Naive thymus-derived CD4-positive, alpha-beta T cell (primary cell): ENCODE data around the gene NPHS2. TPM values are rescaled to one million over a fixed set of nuclear protein-coding genes. Genes with fewer than 3 reads are reported as not detected.

Experiments
- ATAC-seq: fragments of 150-1000 bp; cut with Tn5 transposase; 2 replicates; pipeline ENCODE4 v1.10.0; 2021; ENCODE audit warnings: mild to moderate bottlenecking, moderate library complexity
- CTCF ChIA-PET: fragments of 350-600 bp; sonication (Branson Sonifier 250); formaldehyde crosslinking; loops from one replicate; lab custom pipeline; 2021; ENCODE audit warnings: antibody characterized with exemption; lab: Charles Lee
- POLR2A ChIA-PET: fragments of 350-600 bp; sonication (Branson Sonifier 250); formaldehyde crosslinking; loops from one replicate; lab custom pipeline; 2021; ENCODE audit warnings: antibody characterized with exemption, inconsistent platforms; lab: Charles Lee
- DNase-seq, 9 donors: peaks; one replicate each; pipeline versions ENCODE4 v3.0.0 to v3.0.0-alpha.2; 2020 to 2022; ENCODE audit warnings: mixed read lengths in 1 of 9
- H3K27ac ChIP-seq: one replicate; pipeline ENCODE4 v1.7.0; 2013; ENCODE audit warnings: mild to moderate bottlenecking, low read depth, low read length, moderate library complexity
- H3K27me3 ChIP-seq, 2 donors: one replicate each; pipeline ENCODE4 v1.7.0; 2013; ENCODE audit warnings: low read length in 2 of 2, mild to moderate bottlenecking in 2 of 2, moderate library complexity in 2 of 2; ENCODE audit not compliant: control insufficient read depth in 2 of 2, insufficient read depth in 2 of 2
- H3K36me3 ChIP-seq, 3 experiments: 1 replicate in 2 of 3; 2 replicates in 1 of 3; pipeline ENCODE4 v1.7.0; 2013; ENCODE audit warnings: low read length in 3 of 3, mild to moderate bottlenecking in 3 of 3, moderate library complexity in 1 of 3; ENCODE audit not compliant: insufficient read depth in 3 of 3, control insufficient read depth in 2 of 3
- H3K4me1 ChIP-seq, 2 donors: one replicate each; pipeline ENCODE4 v1.7.0; 2013; ENCODE audit warnings: low read length in 2 of 2, mild to moderate bottlenecking in 2 of 2, moderate library complexity in 1 of 2; ENCODE audit not compliant: control insufficient read depth in 2 of 2, insufficient read depth in 2 of 2
- H3K4me3 ChIP-seq: 2 replicates; pipeline ENCODE4 v1.7.0; 2013; ENCODE audit warnings: mild to moderate bottlenecking, low read length
- H3K9me3 ChIP-seq, 3 experiments: 1 replicate in 2 of 3; 2 replicates in 1 of 3; pipeline ENCODE4 v1.7.0; 2013; ENCODE audit warnings: low read length in 3 of 3; ENCODE audit not compliant: control insufficient read depth in 2 of 3
- H3K27ac Mint-ChIP-seq, 9 donors: one replicate each; pipeline ENCODE4 v1.8.0; 2020 to 2022; ENCODE audit warnings: mixed read lengths in 9 of 9, mild to moderate bottlenecking in 8 of 9, moderate library complexity in 5 of 9, inconsistent platforms in 2 of 9
- H3K27me3 Mint-ChIP-seq, 5 donors: one replicate each; pipeline ENCODE4 v1.8.0; 2021 to 2022; ENCODE audit warnings: mixed read lengths in 5 of 5, mild to moderate bottlenecking in 1 of 5
- H3K36me3 Mint-ChIP-seq, 5 donors: one replicate each; pipeline ENCODE4 v1.8.0; 2020 to 2022; ENCODE audit warnings: mixed read lengths in 5 of 5, mild to moderate bottlenecking in 3 of 5, inconsistent platforms in 1 of 5
- H3K4me1 Mint-ChIP-seq, 7 donors: one replicate each; pipeline ENCODE4 v1.8.0; 2020 to 2022; ENCODE audit warnings: mixed read lengths in 7 of 7, mild to moderate bottlenecking in 3 of 7, inconsistent platforms in 1 of 7
- H3K4me3 Mint-ChIP-seq, 10 donors: one replicate each; pipeline ENCODE4 v1.8.0; 2020 to 2022; ENCODE audit warnings: mild to moderate bottlenecking in 10 of 10, mixed read lengths in 10 of 10, moderate library complexity in 6 of 10, inconsistent platforms in 2 of 10
- H3K9me3 Mint-ChIP-seq, 11 donors: one replicate each; pipeline ENCODE4 v1.8.0; 2020 to 2022; ENCODE audit warnings: mixed read lengths in 11 of 11, mild to moderate bottlenecking in 4 of 11, inconsistent platforms in 1 of 11, moderate library complexity in 1 of 11
- intact Hi-C, 2 donors: fragments of 100-400 bp; cut with micrococcal nuclease; formaldehyde crosslinking; loops; one replicate each; pipeline ENCODE4 v1.15.1; 2023
- polyA plus RNA-seq, 2 donors: library from polyadenylated mRNA; unstranded; fragments of 300-500 nt; fragmentation: Illumina TruSeq; gene quantifications; one replicate each; pipeline ENCODE4 v1.2.3, GENCODE V29; 2021
- total RNA-seq, 6 experiments: library from RNA in 5 of 6; stranded (reverse) in 5 of 6; gene quantifications; 1 replicate in 5 of 6; 2 replicates in 1 of 6; pipeline ENCODE4 v1.2.3 and lab custom pipeline; 2021 to 2026

NPHS2 gene
- total and polyA plus RNA-seq, 7 experiments from 2014 or later, result not detected

- no peak overlapping the region for H3K27ac Mint-ChIP-seq
- CTCF ChIA-PET, result no interaction called here
- H3K4me3 ChIP-seq, result no peak overlapping the region
- no peaks in the 10 kb centered on the region for H3K27me3 ChIP-seq
- H3K36me3 ChIP-seq, result no peaks in the 10 kb centered on the region
- no peak for ATAC-seq
- no peaks in the 10 kb centered on the region for H3K4me1 ChIP-seq
- peaks cover 46 to 70% (median 60%) of the 10 kb centered on the region in 5 donors for H3K27me3 Mint-ChIP-seq
- H3K9me3 ChIP-seq, result no peaks in the 10 kb centered on the region
- intact Hi-C loops, result no loop called here
- H3K27ac ChIP-seq, result no peak overlapping the region
- peaks cover 0 to 9% (median 0%) of the 10 kb centered on the region in 11 donors for H3K9me3 Mint-ChIP-seq
- POLR2A ChIA-PET, result no interaction called here
- no peak overlapping the region for H3K4me3 Mint-ChIP-seq
- peaks cover 0 to 4% (median 0%) of the 10 kb centered on the region in 7 donors for H3K4me1 Mint-ChIP-seq
- peaks cover 0 to 5% (median 0%) of the 10 kb centered on the region in 5 donors for H3K36me3 Mint-ChIP-seq
- DNase-seq, result no peak
These were observed 15.5 kb upstream of the NPHS2 start for GRCh38 chr1:179591253-179591591.

- Histone ChIP-seq H3K36me3 (no peaks in the 10 kb centered on the region), H3K27me3 (no peaks in the 10 kb centered on the region), H3K9me3 (no peaks in the 10 kb centered on the region), H3K27ac (no peak overlapping the region), H3K4me3 (no peak overlapping the region), H3K4me1 (no peaks in the 10 kb centered on the region)
- Mint-ChIP-seq H3K27me3 (peaks cover 50 to 74% (median 65%) of the 10 kb centered on the region in 5 donors), H3K4me1 (peaks cover 0 to 4% (median 0%) of the 10 kb centered on the region in 7 donors), H3K36me3 (peaks cover 0 to 5% (median 0%) of the 10 kb centered on the region in 5 donors), H3K9me3 (peaks cover 0 to 9% (median 0%) of the 10 kb centered on the region in 11 donors), H3K27ac (no peak overlapping the region), H3K4me3 (no peak overlapping the region)
- ATAC-seq (no peak), DNase-seq (no peak)
- POLR2A ChIA-PET, result no interaction called here
- intact Hi-C loops, result no loop called here
- CTCF ChIA-PET, result no interaction called here
These were observed 14.9 kb upstream of the NPHS2 start for GRCh38 chr1:179590671-179591070.

- no peaks in the 10 kb centered on the region for H3K9me3 ChIP-seq
- Mint-ChIP-seq H3K27me3 (peaks cover 57 to 71% (median 66%) of the 10 kb centered on the region in 5 donors), H3K36me3 (peaks cover 0 to 5% (median 0%) of the 10 kb centered on the region in 5 donors), H3K4me3 (no peak overlapping the region), H3K9me3 (peaks cover 0 to 9% (median 0%) of the 10 kb centered on the region in 11 donors), H3K4me1 (peaks cover 0 to 4% (median 0%) of the 10 kb centered on the region in 7 donors), H3K27ac (no peak overlapping the region)
- ATAC-seq (no peak), DNase-seq (no peak)
- intact Hi-C loops, result no loop called here
- peaks cover 0 to under 1% of the 10 kb centered on the region in 2 donors for H3K27me3 ChIP-seq
- ChIA-PET POLR2A (no interaction called here), CTCF (no interaction called here)
- H3K36me3 ChIP-seq, result no peaks in the 10 kb centered on the region
- H3K27ac ChIP-seq, result no peak overlapping the region
- no peaks in the 10 kb centered on the region for H3K4me1 ChIP-seq
- H3K4me3 ChIP-seq, result no peak overlapping the region
These were observed 13.8 kb upstream of the NPHS2 start for GRCh38 chr1:179589509-179589908.

- ChIA-PET CTCF (no interaction called here), POLR2A (no interaction called here)
- Histone ChIP-seq H3K36me3 (no peaks in the 10 kb centered on the region), H3K9me3 (no peaks in the 10 kb centered on the region), H3K4me1 (no peaks in the 10 kb centered on the region), H3K27ac (no peak overlapping the region), H3K4me3 (no peak overlapping the region), H3K27me3 (peaks cover 0 to 3% of the 10 kb centered on the region in 2 donors)
- Mint-ChIP-seq H3K9me3 (peaks cover 0 to 9% (median 0%) of the 10 kb centered on the region in 11 donors), H3K4me1 (peaks cover 0 to 4% (median 0%) of the 10 kb centered on the region in 7 donors), H3K27ac (no peak overlapping the region), H3K36me3 (peaks cover 0 to 5% (median 0%) of the 10 kb centered on the region in 5 donors), H3K27me3 (peaks cover 58 to 73% (median 71%) of the 10 kb centered on the region in 5 donors), H3K4me3 (no peak overlapping the region)
- DNase-seq (no peak), ATAC-seq (no peak)
- intact Hi-C loops, result no loop called here
These were observed 12.8 kb upstream of the NPHS2 start for GRCh38 chr1:179588425-179589024.

GRCh38 chr1:179587336-179587735, 11.6 kb upstream of the NPHS2 start:
- intact Hi-C loops, result no loop called here
- DNase-seq, result no peak
- Histone ChIP-seq H3K4me3 (no peak overlapping the region), H3K36me3 (no peaks in the 10 kb centered on the region), H3K27me3 (peaks cover 0 to 3% of the 10 kb centered on the region in 2 donors), H3K9me3 (no peaks in the 10 kb centered on the region), H3K27ac (no peak overlapping the region), H3K4me1 (no peaks in the 10 kb centered on the region)
- Mint-ChIP-seq H3K9me3 (peaks cover 0 to 6% (median 0%) of the 10 kb centered on the region in 11 donors), H3K4me3 (no peak overlapping the region), H3K4me1 (peaks cover 0 to 4% (median 0%) of the 10 kb centered on the region in 7 donors), H3K27me3 (peaks cover 51 to 74% (median 66%) of the 10 kb centered on the region in 5 donors), H3K27ac (no peak overlapping the region), H3K36me3 (peaks cover 0 to 5% (median 0%) of the 10 kb centered on the region in 5 donors)
- ChIA-PET CTCF (no interaction called here), POLR2A (no interaction called here)
- ATAC-seq, result no peak

- Histone ChIP-seq H3K4me1 (no peaks in the 10 kb centered on the region), H3K9me3 (no peaks in the 10 kb centered on the region), H3K4me3 (no peak overlapping the region), H3K36me3 (no peaks in the 10 kb centered on the region), H3K27me3 (peaks cover 0 to 3% of the 10 kb centered on the region in 2 donors), H3K27ac (no peak overlapping the region)
- ChIA-PET POLR2A (no interaction called here), CTCF (no interaction called here)
- ATAC-seq, result no peak
- Mint-ChIP-seq H3K4me1 (peaks cover 0 to 4% (median 0%) of the 10 kb centered on the region in 7 donors), H3K4me3 (no peak overlapping the region), H3K27ac (no peak overlapping the region), H3K9me3 (peaks cover 0 to 6% (median 0%) of the 10 kb centered on the region in 11 donors), H3K36me3 (peaks cover 0 to 5% (median 0%) of the 10 kb centered on the region in 5 donors), H3K27me3 (peaks cover 49 to 74% (median 63%) of the 10 kb centered on the region in 5 donors)
- intact Hi-C loops, result no loop called here
- no peak for DNase-seq
These were observed 10.5 kb upstream of the NPHS2 start for GRCh38 chr1:179586107-179586823.
